Heart left ventricle (tissue), 13 donors: ENCODE measurements around the gene ELFN2.

Experiments used
- POLR2A ChIP-seq, 2 donors: fragments of 450-650 bp; IDR thresholded peaks; one replicate each; pipeline ENCODE4 v1.6.1; 2017; ENCODE audit warnings: antibody characterized with exemption in 2 of 2, mild to moderate bottlenecking in 2 of 2, moderate library complexity in 2 of 2
- TF ChIP-seq, protein P1 (sequence below), 12 donors: fragments of 200-600 bp; sonication (generic) in 4 of 12; IDR thresholded peaks; one replicate each; pipeline versions ENCODE4 v1.5.0 to v1.8.0; 2018 to 2022; ENCODE audit warnings: antibody characterized with exemption in 12 of 12, mild to moderate bottlenecking in 5 of 12
- donor health status: ischemic (EF 13 %, LVEDD 7.1; RV severe dilation, severe dysfunction).
- donor health status: DM: no; HTN: yes; CAD: no.
- donor health status: DM: no; HTN: no; CAD: no.
- donor health status: ischemic (EF 25% LVEDD 6.9; RV normal size, moderate dysfunction).
- donor health status: ischemic (EF 25% LVEDD 5.7; RV mildly dilated, moderate dysfunction).
- donor health status: ischemic (EF 35%, LVEDD 5.7; RV mildly dilated, moderate dysfunction).
- donor health status: nonischemic (EF 11% LVEDD 7.7; RV severe dilation, severe dysfunction).
- donor health status: DM: yes; HTN: yes; CAD: no.
- donor health status: PGD.
- donor health status: ischemic (EF 29% LVEDD 5.4; RV normal size, mild dysfunction).
- donor health status: nonischemic (EF 23%, LVEDD 6.1; RV moderate dilation, normal function).

DNA sequence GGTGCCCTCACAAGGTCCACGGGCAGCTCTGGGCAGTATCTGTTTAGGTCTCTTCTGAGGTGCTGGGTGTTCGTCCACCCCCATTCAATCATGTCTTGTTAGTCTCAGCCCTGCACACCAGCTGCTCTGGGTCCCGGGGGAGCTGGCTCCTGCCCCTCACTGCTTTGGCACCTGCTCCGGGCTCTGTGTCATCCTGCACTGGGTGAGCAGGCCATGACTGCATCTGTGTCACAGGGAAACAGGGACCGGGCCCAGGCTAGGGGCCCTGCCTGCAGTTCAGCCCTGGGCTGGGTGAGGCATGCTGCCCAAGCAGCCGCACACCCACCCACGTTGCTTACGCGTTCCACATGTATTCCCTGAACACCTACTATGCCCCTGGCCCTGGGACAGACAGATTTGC is 43.9 kb downstream of the ELFN2 start:
- TF ChIP-seq, protein P1, sequence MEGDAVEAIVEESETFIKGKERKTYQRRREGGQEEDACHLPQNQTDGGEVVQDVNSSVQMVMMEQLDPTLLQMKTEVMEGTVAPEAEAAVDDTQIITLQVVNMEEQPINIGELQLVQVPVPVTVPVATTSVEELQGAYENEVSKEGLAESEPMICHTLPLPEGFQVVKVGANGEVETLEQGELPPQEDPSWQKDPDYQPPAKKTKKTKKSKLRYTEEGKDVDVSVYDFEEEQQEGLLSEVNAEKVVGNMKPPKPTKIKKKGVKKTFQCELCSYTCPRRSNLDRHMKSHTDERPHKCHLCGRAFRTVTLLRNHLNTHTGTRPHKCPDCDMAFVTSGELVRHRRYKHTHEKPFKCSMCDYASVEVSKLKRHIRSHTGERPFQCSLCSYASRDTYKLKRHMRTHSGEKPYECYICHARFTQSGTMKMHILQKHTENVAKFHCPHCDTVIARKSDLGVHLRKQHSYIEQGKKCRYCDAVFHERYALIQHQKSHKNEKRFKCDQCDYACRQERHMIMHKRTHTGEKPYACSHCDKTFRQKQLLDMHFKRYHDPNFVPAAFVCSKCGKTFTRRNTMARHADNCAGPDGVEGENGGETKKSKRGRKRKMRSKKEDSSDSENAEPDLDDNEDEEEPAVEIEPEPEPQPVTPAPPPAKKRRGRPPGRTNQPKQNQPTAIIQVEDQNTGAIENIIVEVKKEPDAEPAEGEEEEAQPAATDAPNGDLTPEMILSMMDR (IDR thresholded peaks at IDR 0.05): no peak
- TF ChIP-seq POLR2A (IDR thresholded peaks at IDR 0.05): no peak
